NCI-H226 (cell line): ENCODE data around the gene TMEM236.
A peak's percentile ranks its signal among the peaks of the same experiment; 100 is the strongest.

Source experiments
- DNase-seq: peaks from one replicate; pipeline ENCODE4 v3.0.0-alpha.2; 2015

The TMEM236 gene

DNA sequence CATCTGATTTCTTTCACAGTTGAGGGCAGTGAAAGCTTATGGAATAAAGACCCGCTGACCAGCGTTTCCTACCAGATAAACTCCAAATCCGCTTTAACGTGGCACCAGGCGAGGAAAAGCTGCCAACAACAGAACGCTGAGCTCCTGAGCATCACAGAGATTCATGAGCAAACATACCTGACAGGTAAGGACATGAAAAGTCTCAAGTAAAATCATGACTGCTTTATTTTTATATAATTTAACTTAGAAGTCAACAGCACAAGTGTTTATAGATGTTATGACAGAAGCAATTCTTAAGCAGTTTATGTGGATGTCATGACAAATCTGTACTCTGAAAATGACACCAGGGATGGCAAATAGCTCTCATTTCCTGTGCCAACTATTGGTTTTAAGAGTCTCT is 81.7 kb downstream of the TMEM236 start:
- DNase-seq = no peak

- DNase-seq = peak; percentile 93
Observed at GRCh38 chr10:17835688-17836087, 83.7 kb downstream of the TMEM236 start.

DNA sequence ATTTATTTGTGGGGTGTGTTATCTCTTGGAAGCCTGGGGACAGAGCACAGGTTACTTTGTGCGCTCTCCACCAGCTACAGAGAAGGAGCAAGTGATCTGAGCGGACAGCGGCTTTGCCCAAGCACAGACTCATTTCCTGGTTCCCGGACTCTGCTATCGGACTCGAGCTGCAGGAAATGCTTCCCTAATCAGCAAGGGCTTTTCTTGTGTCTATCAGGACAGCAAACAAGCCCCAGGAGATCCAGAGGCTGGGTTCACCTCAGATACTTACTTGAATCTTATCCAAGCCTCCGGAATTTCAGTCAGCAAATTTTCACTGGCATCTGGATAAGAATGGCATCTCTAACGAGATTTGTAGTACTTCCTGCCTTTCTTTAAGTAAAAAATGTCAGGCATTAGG is 84.9 kb downstream of the TMEM236 start:
- DNase-seq = peak; percentile 98

DNA sequence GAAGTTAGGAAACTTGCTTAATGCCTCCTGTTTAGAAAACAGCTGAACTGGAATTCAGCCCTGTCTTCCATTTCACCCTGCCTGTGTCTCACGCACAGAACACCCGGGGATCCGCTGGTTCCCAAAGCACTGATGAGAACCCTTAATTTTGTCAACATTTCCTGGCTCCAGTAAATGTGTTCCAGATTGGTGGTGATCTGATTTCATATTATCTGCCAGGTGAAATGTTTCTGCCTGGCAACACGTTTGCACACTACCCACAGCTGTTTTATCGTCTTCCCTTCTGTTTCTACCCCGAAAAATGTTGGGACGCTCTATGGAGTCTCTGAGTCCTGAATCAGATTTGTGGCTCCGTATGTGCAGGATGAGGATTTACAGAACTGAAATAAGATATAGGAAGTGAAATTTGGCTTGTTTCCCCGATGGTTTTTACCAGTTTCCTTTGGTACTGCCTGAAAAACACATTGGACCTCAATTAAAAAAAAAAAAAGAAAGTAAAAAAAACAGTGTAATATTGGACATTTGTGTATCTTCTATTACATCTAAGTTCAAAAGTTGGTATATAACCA is 86.2 kb downstream of the TMEM236 start:
- no peak for DNase-seq

GRCh38 chr10:17841050-17841449 is 89.0 kb downstream of the TMEM236 start:
- DNase-seq = peak; percentile 18

GRCh38 chr10:17842641-17843040 is 90.6 kb downstream of the TMEM236 start:
- DNase-seq = no peak

- DNase-seq = no peak
Observed at GRCh38 chr10:17847585-17848296, 95.7 kb downstream of the TMEM236 start.

DNA sequence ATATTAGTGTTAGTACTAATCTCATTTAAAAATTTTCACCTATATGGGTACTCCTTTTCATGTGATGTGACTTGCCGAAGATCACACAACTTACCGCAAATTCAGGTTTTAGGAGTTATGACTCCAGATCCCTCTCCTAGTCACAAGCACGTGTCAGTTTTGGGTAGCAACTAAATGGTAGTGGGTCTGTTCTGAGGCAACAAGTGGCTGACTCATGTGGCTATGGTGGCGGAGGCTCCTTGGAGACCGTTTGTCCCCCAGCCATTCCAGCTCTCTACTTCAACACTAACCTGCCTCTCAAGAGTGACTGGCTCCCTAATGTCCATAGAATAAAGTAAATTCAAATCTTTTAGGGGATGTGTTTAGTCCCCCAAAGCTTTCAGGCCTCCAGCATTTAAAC is 96.6 kb downstream of the TMEM236 start:
- no peak for DNase-seq
